CD4-positive, alpha-beta T cell (primary cell): ENCODE data around the gene FAM50A. TPM values are rescaled to one million over a fixed set of nuclear protein-coding genes. Genes with fewer than 3 reads are reported as not detected.
A peak's percentile ranks its signal among the peaks of the same experiment; 100 is the strongest.

Experiments
- ATAC-seq: fragments of 200-7000 bp; cut with Tn5 transposase; one replicate; pipeline ENCODE4 v1.10.0; 2022; ENCODE audit warnings: mild to moderate bottlenecking; ENCODE audit not compliant: poor library complexity
- CTCF ChIA-PET: fragments of 350-600 bp; sonication (Branson Sonifier 250); formaldehyde crosslinking; loops from one replicate; lab custom pipeline; 2021; ENCODE audit warnings: antibody characterized with exemption, inconsistent platforms; lab: Charles Lee
- POLR2A ChIA-PET: fragments of 350-600 bp; sonication (Branson Sonifier 250); formaldehyde crosslinking; loops from one replicate; lab custom pipeline; 2021; ENCODE audit warnings: antibody characterized with exemption, inconsistent platforms; lab: Charles Lee
- DNase-seq, 14 experiments: peaks; one replicate each; pipeline ENCODE4 v3.0.0-alpha.2; 2013 to 2020; ENCODE audit warnings: mixed read lengths in 2 of 14
- H3K27ac ChIP-seq, 2 donors: one replicate each; pipeline versions ENCODE4 v1.5.1 to v1.7.0; 2013; ENCODE audit warnings: low read length in 2 of 2, low read depth in 1 of 2, mild to moderate bottlenecking in 1 of 2
- H3K27me3 ChIP-seq, 2 experiments: 1 replicate in 1 of 2; 2 replicates in 1 of 2; pipeline versions ENCODE4 v1.6.1 to v1.7.0; 2013; ENCODE audit warnings: low read length in 2 of 2, control low read depth in 1 of 2, mild to moderate bottlenecking in 1 of 2, moderate library complexity in 1 of 2; ENCODE audit not compliant: insufficient read depth in 2 of 2, control insufficient read depth in 1 of 2
- H3K36me3 ChIP-seq: one replicate; pipeline ENCODE4 v1.6.1; 2013; ENCODE audit warnings: low read length, control low read depth; ENCODE audit not compliant: insufficient read depth
- H3K4me1 ChIP-seq: one replicate; pipeline ENCODE4 v1.6.1; 2013; ENCODE audit warnings: low read length, control low read depth; ENCODE audit not compliant: insufficient read depth
- H3K4me3 ChIP-seq: one replicate; pipeline ENCODE4 v1.5.1; 2013; ENCODE audit warnings: mild to moderate bottlenecking, low read length, moderate library complexity
- H3K9me3 ChIP-seq, 2 experiments: 1 replicate in 1 of 2; 2 replicates in 1 of 2; pipeline versions ENCODE4 v1.6.1 to v1.7.0; 2013; ENCODE audit warnings: low read length in 2 of 2, mild to moderate bottlenecking in 2 of 2, control low read depth in 1 of 2, moderate library complexity in 1 of 2; ENCODE audit not compliant: control insufficient read depth in 1 of 2, insufficient read depth in 1 of 2
- H3K27ac Mint-ChIP-seq: one replicate; pipeline ENCODE4 v1.8.0; 2020; ENCODE audit warnings: mixed read lengths
- H3K27me3 Mint-ChIP-seq: one replicate; pipeline ENCODE4 v1.8.0; 2021; ENCODE audit warnings: mixed read lengths
- H3K36me3 Mint-ChIP-seq: one replicate; pipeline ENCODE4 v1.8.0; 2021; ENCODE audit warnings: low read depth, mixed read lengths
- H3K4me1 Mint-ChIP-seq: one replicate; pipeline ENCODE4 v1.8.0; 2021; ENCODE audit warnings: low read depth, mixed read lengths
- H3K4me3 Mint-ChIP-seq: one replicate; pipeline ENCODE4 v1.8.0; 2020; ENCODE audit warnings: mild to moderate bottlenecking, mixed read lengths
- H3K9me3 Mint-ChIP-seq: one replicate; pipeline ENCODE4 v1.8.0; 2020; ENCODE audit warnings: mixed read lengths
- CTCF ChIP-seq: fragments of 200-600 bp; IDR thresholded peaks from one replicate; pipeline ENCODE4 v1.8.0; 2022; ENCODE audit warnings: antibody characterized with exemption, mild to moderate bottlenecking
- intact Hi-C, 2 experiments: fragments of 100-400 bp; cut with DNase I in 1 of 2; cut with micrococcal nuclease in 1 of 2; formaldehyde crosslinking; loops; one replicate each; pipeline versions ENCODE4 v1.15.1 to v1.9.0; 2023 to 2025; cut with DNase I, micrococcal nuclease
- total RNA-seq, 174 experiments: library from RNA in 2 of 174; stranded (reverse) in 2 of 174; gene quantifications; one replicate each; pipeline ENCODE4 v1.2.3 and lab custom pipeline; 2021 to 2026

Gene FAM50A
- total RNA-seq, 2 experiments from 2014 or later, result 42.3 to 49.4 TPM

GRCh38 chrX:154403858-154404257, 40.1 kb upstream of the FAM50A start:
- ChIA-PET CTCF (no interaction called here), POLR2A (no interaction called here)
- Mint-ChIP-seq H3K27ac (peak overlapping the region; percentile 39), H3K9me3 (no peaks in the 10 kb centered on the region), H3K4me3 (no peak overlapping the region), H3K4me1 (peaks cover 18% of the 10 kb centered on the region), H3K36me3 (peaks cover 38% of the 10 kb centered on the region), H3K27me3 (no peaks in the 10 kb centered on the region)
- Histone ChIP-seq H3K27ac (no peak overlapping the region), H3K27me3 (no peaks in the 10 kb centered on the region), H3K9me3 (no peaks in the 10 kb centered on the region), H3K4me1 (peaks cover 16% of the 10 kb centered on the region), H3K36me3 (peaks cover 24% of the 10 kb centered on the region), H3K4me3 (no peak overlapping the region)
- no peak for ATAC-seq
- no peak for DNase-seq
- intact Hi-C loops, result loop anchor here in 1 of 2 experiments (5.0 kb wide), 1 partner anchor 128 kb away; no protein-coding TSS in a partner anchor
- no peak for TF ChIP-seq CTCF

- Histone ChIP-seq H3K36me3 (peaks cover 15% of the 10 kb centered on the region), H3K27me3 (no peaks in the 10 kb centered on the region), H3K27ac (no peak overlapping the region), H3K9me3 (no peaks in the 10 kb centered on the region), H3K4me1 (peaks cover 11% of the 10 kb centered on the region), H3K4me3 (no peak overlapping the region)
- Mint-ChIP-seq H3K27me3 (no peaks in the 10 kb centered on the region), H3K27ac (no peak overlapping the region), H3K4me1 (peaks cover 9% of the 10 kb centered on the region), H3K9me3 (no peaks in the 10 kb centered on the region), H3K36me3 (peaks cover 30% of the 10 kb centered on the region), H3K4me3 (no peak overlapping the region)
- intact Hi-C loops, result loop anchor here in 1 of 2 experiments (5.0 kb wide), 1 partner anchor 128 kb away; no protein-coding TSS in a partner anchor
- DNase-seq, result peak in 1 of 14 experiments; percentile 4
- no peak for TF ChIP-seq CTCF
- ChIA-PET CTCF (no interaction called here), POLR2A (no interaction called here)
- ATAC-seq, result no peak
These were observed 39.2 kb upstream of the FAM50A start for GRCh38 chrX:154404625-154405192.

GRCh38 chrX:154408659-154409221, 35.2 kb upstream of the FAM50A start:
- ChIA-PET CTCF (no interaction called here), POLR2A (interaction anchor here (0.6 to 2.3 kb wide), 3 partner anchors 9 to 29 kb away, joined by 3 to 13 read pairs (median 3); partner anchors contain the start of genes EMD and RPL10)
- peaks cover 17% of the 10 kb centered on the region for H3K4me1 Mint-ChIP-seq
- H3K27ac ChIP-seq, result no peak overlapping the region
- intact Hi-C loops, result no loop called here
- no peaks in the 10 kb centered on the region for H3K27me3 Mint-ChIP-seq
- H3K9me3 ChIP-seq, result no peaks in the 10 kb centered on the region
- H3K9me3 Mint-ChIP-seq, result no peaks in the 10 kb centered on the region
- H3K4me1 ChIP-seq, result peaks cover 21% of the 10 kb centered on the region
- DNase-seq (peak in 1 of 14 experiments; percentile 3), ATAC-seq (no peak)
- H3K4me3 Mint-ChIP-seq, result peak overlapping the region; percentile 56
- H3K36me3 ChIP-seq, result no peaks in the 10 kb centered on the region
- peaks cover 14% of the 10 kb centered on the region for H3K36me3 Mint-ChIP-seq
- no peaks in the 10 kb centered on the region for H3K27me3 ChIP-seq
- peak overlapping the region; percentile 37 for H3K4me3 ChIP-seq
- TF ChIP-seq CTCF, result no peak
- H3K27ac Mint-ChIP-seq, result peak overlapping the region; percentile 55
